Brain pericyte (primary cell): ENCODE data around the gene MCRS1.
"Not testable (repeated sequence)": the region's sequence is repeated elsewhere in the genome, so short reads cannot be mapped to it uniquely, and the experiment has no call there.

Experiments used
- DNase-seq: peaks from one replicate; pipeline ENCODE4 v3.0.0-alpha.2; 2012; ENCODE audit warnings: low read depth, low spot score

The MCRS1 gene

GRCh38 chr12:49541140-49541861, 26.6 kb downstream of the MCRS1 start:
- DNase-seq = no peak

- no peak for DNase-seq
These were observed 27.5 kb downstream of the MCRS1 start for GRCh38 chr12:49540229-49541139.

GRCh38 chr12:49539406-49540228, 28.3 kb downstream of the MCRS1 start:
- no peak for DNase-seq

GRCh38 chr12:49538510-49539403, 29.2 kb downstream of the MCRS1 start, which contains the start of gene KCNH3:
Gene KCNH3 (plus strand): TSS chr12:49539030. CDS start chr12:49539417, 387 bp downstream.
- DNase-seq = no peak

GRCh38 chr12:49537752-49538509, 30.0 kb downstream of the MCRS1 start:
- no peak for DNase-seq

GRCh38 chr12:49537231-49537751, 30.7 kb downstream of the MCRS1 start:
- no peak for DNase-seq

GRCh38 chr12:49536526-49537071, 31.3 kb downstream of the MCRS1 start:
- no peak for DNase-seq

- no peak for DNase-seq
These were observed 31.9 kb downstream of the MCRS1 start for GRCh38 chr12:49535921-49536525.

GRCh38 chr12:49534731-49535278, 33.1 kb downstream of the MCRS1 start:
- no peak for DNase-seq

- not testable (repeated sequence) for DNase-seq
These were observed 33.8 kb downstream of the MCRS1 start for GRCh38 chr12:49534122-49534521.

- no peak for DNase-seq
These were observed 34.6 kb downstream of the MCRS1 start for GRCh38 chr12:49533331-49533730.

- no peak for DNase-seq
These were observed 36.2 kb downstream of the MCRS1 start for GRCh38 chr12:49531745-49532144.

GRCh38 chr12:49529414-49529813, 38.5 kb downstream of the MCRS1 start:
- no peak for DNase-seq

- no peak for DNase-seq
These were observed 40.4 kb downstream of the MCRS1 start for GRCh38 chr12:49527361-49528130.

GRCh38 chr12:49525942-49526341, 42.0 kb downstream of the MCRS1 start:
- no peak for DNase-seq

GRCh38 chr12:49524660-49525324, 43.1 kb downstream of the MCRS1 start:
- DNase-seq = no peak

- DNase-seq = no peak
These were observed 46.6 kb downstream of the MCRS1 start for GRCh38 chr12:49521389-49521788.
